ENCODE measurements around the gene APP. TPM values are rescaled to one million over a fixed set of nuclear protein-coding genes. Genes with fewer than 3 reads are reported as not detected.

APP gene
- 163 and 169 TPM in 2 replicates for total RNA-seq (2014; rRNA removed; shearing (Covaris generic))

DNA sequence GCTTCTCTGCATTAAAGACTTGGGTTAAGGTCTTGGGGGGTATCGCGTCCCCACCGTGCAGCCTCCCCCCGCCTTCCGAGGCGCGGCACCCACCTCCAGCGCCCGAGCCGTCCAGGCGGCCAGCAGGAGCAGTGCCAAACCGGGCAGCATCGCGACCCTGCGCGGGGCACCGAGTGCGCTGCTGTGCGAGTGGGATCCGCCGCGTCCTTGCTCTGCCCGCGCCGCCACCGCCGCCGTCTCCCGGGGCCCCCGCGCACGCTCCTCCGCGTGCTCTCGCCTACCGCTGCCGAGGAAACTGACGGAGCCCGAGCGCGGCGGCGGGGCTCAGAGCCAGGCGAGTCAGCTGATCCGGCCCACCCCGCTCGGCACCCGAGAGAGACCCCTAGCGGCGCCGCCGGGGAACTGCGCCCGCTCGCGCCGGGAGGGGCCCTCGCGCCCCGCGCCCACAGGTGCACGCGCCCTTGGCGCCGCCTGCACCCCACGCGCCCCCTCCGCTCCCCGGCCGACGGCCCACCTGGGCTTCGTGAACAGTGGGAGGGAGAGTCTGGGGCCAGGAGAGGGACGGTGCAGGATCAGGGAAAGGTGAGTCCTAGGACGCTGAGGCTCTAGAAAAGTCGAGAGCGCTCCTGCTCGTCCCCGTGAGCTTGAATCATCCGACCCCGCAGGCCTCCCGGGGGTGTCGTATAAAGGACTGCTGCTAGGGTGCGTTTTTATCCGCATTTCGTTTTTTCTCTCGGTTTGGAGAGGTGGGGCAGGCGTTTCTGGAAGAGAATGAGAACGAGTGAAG, at the start of gene APP:
Gene APP (minus strand): TSS at position 300 of the 787 bp plus-strand sequence. CDS start 150 bp downstream, at position 150.
- peak; percentile 68 for DNase-seq (ENCODE audit: low spot score)

DNA sequence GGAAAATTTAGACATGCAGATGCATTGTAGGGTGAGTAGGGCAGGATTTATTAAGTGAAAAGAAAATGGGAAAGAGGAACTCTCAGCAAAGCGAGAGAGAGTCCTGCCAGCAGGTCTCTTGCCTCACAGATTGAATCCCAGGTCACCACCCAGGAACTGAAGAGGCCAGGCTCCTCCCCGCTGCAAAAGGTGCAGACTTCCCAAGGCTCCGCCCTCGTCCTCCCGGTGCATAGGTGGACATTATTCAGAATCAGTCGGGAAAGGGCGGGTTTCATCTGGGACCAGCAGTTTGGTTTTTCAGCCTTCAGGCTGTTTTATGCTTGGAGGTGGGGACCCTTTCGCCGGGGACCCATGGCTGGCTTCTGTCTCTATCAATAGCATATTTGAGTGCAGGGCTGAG, 41.6 kb upstream of the APP start:
- DNase-seq (ENCODE audit: low spot score): peak; percentile 3

DNA sequence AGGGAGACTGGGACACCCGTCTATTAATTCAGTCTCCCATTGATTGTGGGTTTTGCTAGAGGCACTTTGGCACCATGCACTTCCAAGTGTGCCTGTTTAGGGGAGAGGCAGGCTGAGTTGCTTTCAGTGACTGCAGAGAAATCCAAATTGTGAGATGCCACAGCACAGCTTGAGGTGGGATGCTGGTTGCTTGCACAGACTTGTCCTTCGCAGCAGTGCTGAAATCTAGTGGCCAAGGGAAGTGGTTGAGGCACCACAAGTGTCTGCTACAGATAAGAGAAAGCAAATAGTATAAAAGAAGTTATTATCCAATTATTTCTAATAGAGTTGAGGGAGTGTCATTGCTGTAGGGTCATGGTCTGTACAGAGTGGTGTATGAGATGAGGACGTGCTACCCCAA, 40.0 kb upstream of the APP start:
- no peak for DNase-seq (ENCODE audit: low spot score)

DNA sequence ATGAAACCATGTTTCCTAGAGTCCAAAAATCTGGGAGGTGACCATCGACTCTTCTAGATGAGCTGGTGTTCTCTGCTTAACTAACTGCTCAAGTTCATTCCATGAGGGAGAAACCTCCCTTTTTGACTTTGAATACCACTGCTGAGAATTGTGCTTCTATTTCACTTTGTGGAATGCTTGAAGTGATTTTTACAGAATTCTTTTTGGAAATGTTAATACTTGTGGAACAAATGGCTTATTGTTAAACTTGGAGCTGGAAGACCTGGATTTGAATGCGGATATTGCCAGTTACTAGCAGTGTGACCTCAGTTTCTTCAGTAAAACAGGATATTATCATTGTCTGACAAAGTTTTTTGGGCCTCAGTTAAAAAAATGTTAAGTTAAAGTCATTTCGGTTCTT, 36.5 kb upstream of the APP start:
- DNase-seq (ENCODE audit: low spot score): no peak

DNA sequence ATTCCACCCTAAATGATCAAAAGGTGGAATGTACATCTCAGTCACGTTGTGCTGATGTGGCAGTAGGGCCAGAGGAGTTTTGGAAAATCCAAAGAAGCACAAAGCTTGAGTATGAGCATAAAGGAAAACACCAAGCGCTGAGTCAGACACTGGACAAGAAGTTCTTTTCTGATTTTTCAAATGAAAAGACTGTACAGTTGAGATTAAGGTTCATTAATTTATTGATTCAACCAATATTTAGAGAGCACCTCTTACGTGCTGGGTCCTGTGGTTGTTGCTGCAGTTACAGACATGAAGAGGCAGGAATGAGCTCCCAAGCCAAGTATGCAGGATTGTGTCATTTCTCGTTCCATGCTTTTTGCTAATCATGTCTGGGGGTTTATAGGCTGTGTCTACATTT, 28.9 kb upstream of the APP start:
- no peak for DNase-seq (ENCODE audit: low spot score)

DNA sequence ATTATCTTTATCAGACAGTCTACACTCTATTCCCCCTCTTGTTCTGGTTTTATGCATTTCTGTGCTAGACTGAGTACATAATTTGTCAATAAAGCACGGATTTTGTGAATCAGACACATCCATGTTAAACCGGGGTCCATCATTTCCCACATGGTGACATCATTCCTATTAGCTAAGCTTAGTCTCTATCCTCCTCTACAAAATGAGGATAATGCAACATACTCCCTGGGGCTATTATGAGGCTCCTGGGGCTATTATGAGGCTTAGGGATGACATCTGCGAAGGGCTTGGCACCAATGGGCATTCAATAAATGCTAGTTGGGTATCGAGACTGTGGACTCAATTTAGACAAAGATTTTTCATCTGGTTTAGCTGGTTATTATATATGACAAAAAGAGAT, 25.1 kb upstream of the APP start:
- DNase-seq (ENCODE audit: low spot score): no peak

- no peak for DNase-seq (ENCODE audit: low spot score)
Observed at GRCh38 chr21:26194811-26195251, 24.3 kb upstream of the APP start.

DNA sequence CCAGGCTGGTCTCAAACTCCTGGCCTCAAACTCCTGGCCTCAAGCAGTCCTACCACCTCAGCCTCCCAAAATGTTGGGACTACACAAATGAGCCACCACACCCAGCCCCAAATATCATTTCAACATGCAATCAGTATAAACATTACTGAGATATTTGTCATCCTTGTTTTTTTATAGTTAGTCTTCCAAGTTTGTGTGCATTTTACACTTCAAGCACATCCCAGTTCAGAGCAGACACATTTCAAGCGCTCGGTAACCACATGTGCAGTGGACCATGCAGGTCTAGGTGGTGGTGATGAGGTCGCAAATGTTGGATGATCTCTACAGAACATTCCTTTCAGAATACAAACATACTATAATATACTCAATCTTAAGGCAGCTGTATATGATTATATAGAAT, 23.8 kb upstream of the APP start:
- no peak for DNase-seq (ENCODE audit: low spot score)

DNA sequence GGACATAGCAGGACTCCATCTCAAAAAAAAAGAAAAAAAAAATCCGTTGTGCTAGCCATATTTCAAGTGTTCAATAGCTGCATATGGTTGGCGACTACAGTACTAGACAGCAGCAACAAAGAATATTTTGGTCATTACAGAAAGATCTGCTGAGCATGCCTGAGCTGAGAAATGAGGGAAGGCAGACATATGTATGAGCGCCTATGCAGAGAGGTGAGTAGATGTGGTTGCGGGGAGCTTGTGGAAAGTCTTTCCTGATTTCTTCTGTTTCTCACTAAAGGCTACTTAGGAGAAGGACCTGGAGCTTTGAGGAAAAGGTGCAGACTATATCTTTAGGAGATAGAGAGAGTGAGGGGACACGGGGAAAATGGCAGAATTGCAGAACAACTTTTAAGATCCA, 21.0 kb upstream of the APP start:
- no peak for DNase-seq (ENCODE audit: low spot score)

DNA sequence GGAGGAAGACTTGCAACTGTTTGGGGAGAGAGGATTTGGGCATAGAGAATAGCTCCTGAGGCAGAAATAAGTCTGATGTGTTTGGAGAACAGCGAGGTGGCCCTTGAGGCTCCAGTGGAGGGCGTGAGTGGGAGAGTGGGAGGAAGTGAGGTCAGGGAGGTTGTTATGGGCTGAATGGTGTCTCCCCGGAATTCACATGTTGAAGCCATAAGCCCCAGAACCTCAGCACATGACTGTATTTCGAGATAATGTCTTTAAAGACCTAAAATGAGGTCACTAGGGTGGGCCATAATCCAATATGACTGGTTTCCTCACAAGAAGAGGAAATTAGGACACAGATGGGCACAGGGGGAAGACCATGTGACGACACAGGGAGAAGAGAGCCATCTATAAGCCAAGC, 17.9 kb upstream of the APP start:
- DNase-seq (ENCODE audit: low spot score): no peak

DNA sequence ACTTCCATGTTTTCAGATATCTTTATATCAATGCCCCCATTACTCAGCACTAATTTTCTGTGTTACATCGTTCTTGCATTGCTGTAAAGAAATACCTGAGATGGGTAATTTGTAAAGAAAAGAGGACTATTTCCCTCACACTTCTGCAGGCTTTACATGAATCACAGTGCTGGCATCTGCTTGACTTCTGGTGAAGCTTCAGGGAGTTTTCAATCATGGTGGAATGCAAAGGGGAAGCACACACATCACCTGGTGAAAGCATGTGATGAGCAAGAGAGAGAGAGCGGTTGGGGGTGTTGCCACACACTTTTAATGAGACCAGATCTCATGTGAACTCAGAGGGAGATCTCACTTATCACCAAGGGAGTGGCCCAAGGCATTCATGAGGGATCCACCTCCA, 14.9 kb upstream of the APP start:
- no peak for DNase-seq (ENCODE audit: low spot score)

DNA sequence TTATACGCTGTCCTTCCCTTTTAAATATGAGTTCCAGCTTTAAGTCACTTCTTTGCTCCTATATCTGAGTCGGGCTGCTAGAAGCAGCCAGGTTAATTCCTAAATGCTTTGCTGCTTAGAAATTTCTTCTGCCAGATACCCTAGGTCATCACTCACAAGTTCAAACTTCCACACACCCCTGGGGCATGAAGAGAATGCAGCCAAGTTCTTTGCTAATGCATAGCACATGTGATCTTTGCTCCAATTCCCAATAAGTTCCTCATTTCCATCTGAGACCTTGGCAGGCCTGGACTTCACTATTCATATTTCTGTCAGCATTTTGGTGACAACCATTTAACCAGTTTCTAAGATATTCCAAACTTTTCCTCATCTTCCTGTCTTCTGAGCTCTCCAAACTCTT, 14.5 kb upstream of the APP start:
- no peak for DNase-seq (ENCODE audit: low spot score)

GRCh38 chr21:26179501-26179900, 8.9 kb upstream of the APP start:
- DNase-seq (ENCODE audit: low spot score): no peak

DNA sequence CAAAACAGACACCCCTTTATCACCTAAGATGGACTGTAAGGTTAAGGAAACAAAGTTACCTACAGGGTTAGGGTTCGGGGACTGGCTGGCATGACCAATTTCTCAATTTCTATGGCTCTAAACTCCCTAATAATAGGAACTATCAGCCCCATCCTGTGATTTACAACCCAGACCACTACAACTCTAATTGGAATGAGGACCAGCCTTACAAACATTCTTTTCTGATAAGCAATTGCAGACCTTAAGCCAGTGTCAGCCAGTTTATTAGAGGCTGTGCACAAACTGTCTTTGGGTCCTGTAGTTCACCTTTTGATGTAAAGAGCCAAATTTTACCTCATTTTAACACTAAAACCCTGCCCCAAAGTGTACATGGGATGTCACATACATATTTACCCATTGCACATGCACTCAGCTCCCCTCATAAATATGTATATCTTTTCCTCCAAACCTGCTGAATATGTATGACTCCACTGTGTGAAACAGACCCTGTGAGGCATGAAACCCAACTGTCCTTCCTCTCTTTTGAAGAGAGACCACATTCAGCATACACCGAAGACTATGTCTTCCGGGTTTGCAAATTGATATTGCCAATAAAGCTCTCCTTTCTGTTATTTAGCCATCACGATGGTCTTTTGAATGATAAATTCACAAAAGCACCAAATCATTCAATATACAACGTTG, 7.3 kb upstream of the APP start:
- DNase-seq (ENCODE audit: low spot score): no peak

- DNase-seq (ENCODE audit: low spot score): no peak
Observed at GRCh38 chr21:26177187-26177586, 6.6 kb upstream of the APP start.

DNA sequence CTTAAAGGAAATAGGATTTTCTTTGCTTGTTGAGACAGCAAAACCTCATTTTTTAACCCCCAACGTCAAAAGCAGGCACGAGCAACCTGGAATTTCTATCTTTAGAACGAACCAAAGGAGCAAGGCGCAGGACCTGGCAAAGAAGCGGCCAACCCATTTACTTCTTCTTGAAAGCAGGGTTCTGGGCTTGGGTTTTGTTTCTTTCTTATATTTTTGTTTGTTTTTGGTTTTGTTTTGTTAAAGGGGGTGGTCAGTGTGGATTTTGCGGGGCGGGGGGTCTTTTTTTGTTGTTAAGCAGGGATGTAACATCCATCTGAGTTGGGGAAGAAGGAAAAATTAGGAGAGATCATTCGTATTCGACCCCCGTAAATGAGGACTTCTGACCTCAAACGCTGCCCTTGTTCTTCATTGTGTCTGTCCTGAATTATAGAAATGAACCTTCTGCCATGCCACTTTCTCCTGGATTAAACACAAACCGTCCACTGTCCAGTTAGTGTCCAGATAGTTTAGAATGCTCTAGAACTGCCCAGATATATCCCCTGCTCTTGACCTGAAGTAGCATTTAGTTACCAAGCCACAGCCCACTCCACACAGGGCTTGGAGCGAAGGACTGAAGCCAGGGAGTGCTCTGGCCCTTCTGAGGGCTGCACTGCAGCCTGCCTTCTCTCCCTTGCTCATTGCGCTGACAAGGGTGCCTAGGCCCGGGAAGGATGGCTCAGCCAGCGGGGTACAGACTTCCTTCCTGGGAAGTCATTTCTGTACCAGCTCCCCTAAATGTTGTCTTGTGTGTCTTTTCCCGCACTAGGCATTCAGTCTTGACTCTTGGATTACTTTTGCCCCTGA, 909 bp upstream of the APP start:
- DNase-seq (ENCODE audit: low spot score): no peak

DNA sequence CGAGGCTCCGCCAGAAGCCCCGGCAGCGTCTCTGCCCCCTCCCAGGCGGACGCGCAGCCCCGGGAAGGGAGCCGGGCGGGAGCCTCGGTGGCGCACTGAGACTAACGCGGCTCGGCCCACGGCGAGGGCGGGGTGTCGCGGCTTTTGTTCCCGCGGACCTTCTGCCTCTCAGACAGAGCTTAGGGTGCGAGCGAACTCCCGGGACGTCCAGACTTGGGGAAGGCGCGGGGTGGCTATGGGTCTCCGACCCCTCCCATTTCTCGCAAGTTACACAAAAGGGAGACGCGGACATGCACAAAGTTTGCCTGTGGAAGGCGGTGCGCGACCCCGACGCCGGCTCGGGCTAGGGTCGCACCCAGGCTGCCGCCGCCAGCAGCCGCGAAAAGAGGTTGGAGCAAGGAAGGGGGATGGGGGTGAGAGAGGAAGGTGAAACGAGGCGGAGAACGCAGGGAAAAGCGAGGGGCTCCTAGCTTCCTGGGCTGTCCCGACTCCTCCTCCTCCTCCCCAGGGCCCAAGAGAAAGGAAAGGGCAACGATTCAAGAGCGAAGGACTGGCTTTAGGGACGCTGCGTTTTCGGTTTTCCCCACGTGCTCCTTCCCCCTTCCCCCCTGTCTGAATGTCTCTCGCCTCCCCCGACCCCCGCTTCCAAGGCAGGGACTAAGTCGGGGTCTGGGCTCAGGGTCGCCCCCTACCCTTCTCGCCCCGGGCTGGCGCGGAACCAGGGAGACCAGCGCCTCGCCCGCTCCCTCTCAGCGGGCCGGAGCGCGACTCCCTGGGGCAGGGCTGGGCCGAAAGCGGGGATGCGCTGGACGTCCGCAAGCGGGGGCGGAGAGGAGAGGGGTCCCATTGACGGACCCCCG, 729 bp downstream of the APP start:
- DNase-seq (ENCODE audit: low spot score): peak; percentile 58

DNA sequence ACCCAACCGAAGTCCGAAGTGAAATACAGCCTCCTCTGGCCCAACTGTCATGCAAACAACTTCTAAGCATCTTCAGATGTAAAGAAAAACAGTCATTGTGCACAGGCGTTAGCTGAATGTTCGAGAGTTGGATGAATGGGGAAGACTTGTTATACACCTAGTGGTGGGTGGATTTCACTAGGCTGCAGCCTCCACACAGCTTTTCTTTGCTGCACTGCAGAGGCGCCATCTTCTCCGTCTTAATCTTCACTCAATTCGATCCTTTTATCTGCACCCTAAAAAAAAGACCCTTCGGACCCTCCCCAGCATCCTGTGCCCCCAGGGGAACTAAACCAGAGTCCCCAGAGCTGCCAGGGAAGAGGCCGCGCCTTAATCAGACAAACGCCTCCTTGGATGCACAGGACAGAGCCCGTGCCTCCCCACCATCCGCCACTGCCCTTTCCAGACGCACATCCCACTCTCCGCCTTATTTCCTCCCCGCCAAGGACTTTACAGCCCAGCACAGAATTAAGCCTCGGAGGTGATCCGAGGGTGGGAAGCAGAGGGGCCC, 1.4 kb downstream of the APP start:
- peak; percentile 62 for DNase-seq (ENCODE audit: low spot score)

- DNase-seq (ENCODE audit: low spot score): no peak
Observed at GRCh38 chr21:26168371-26168770, 2.2 kb downstream of the APP start.

DNA sequence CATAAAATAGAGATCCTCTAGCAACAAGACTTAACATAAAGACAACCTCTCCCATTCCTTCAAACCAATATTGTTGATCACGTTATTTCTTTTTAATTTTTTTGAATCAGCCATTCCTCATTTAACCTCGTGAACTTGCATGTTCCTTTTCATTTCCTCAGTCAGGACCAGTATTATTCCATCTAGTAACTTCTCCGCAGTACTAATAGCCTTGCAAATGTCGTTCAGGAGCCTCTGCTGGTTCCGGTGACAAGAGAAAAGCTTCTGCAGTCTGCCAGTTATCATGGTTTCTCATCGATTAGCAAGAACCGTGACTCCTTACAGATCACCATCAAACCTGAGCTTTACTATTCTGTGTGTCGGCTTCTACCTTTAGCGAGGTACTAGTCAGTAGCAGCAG, 3.0 kb downstream of the APP start:
- DNase-seq (ENCODE audit: low spot score): peak; percentile 38

DNA sequence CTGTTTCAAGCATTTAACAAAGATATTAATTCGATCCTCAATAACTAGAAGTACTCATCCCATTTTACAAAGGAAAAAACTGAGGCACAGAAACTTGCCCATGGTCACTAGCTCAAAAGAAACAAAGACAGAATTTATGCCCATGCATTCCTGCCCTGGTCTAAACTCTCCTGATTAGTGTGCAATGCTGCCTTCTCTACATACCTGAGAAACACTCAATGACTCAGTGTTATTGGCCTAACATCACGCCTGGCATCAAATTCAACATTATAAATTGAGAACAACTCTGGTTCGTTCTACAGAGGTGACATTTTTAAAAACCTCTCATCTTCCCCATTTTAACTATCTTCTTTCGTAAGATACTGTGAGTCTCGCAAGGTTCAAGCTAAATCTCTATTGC, 5.2 kb downstream of the APP start:
- no peak for DNase-seq (ENCODE audit: low spot score)
